HepG2 (cell line): Measurements from ENCODE around the gene SAMD4B. TPM values are rescaled to one million over a fixed set of nuclear protein-coding genes. Genes with fewer than 3 reads are reported as not detected.

Source experiments
- ATAC-seq: fragments of 200-7000 bp; cut with Tn5 transposase; 3 replicates; pipeline ENCODE4 v1.9.1; 2020; ENCODE audit warnings: mild to moderate bottlenecking, moderate library complexity
- BruUV-seq: library from RNA; stranded (reverse); fragments of 400-500 nt; replicated peaks from 2 replicates; lab custom pipeline; 2021; lab: Mats Ljungman, UMichigan
- CTCF ChIA-PET: fragments of 300-600 bp; formaldehyde crosslinking; extraction: SDS; loops from one replicate; lab custom pipeline; 2021; ENCODE audit warnings: low total read pairs, inconsistent platforms, low intra/inter-chr PET ratio; lab: Yijun Ruan, JAX
- POLR2A ChIA-PET: fragments of 350-600 bp; sonication (Branson Sonifier 250); formaldehyde crosslinking; loops from one replicate; lab custom pipeline; 2020; ENCODE audit warnings: antibody characterized with exemption, inconsistent platforms; lab: Yijun Ruan, JAX
- DNase-seq: peaks from one replicate; pipeline ENCODE4 v3.0.0-alpha.2; 2015; ENCODE audit warnings: low spot score
- FAIRE-seq: peaks from 3 replicates; lab custom pipeline; 2011; peaks lifted over from hg19 to GRCh38; lab: Jason Lieb, UNC
- H2AFZ ChIP-seq: one replicate; pipeline ENCODE4 v1.6.1; 2011; ENCODE audit warnings: low read length, inconsistent platforms
- H3K27ac ChIP-seq: fragments of 300-600 bp; 3 replicates; pipeline ENCODE4 v1.8.0; 2011; ENCODE audit warnings: mixed run types, mild to moderate bottlenecking, mixed read lengths, low read length, inconsistent platforms; ENCODE audit not compliant: insufficient read depth; ENCODE audit errors: extremely low read length
- H3K27me3 ChIP-seq, 2 experiments: fragments of 200-600 bp in 1 of 2; 2 replicates in 1 of 2; 3 replicates in 1 of 2; pipeline versions ENCODE4 v1.6.0 to v1.8.0; 2011; ENCODE audit warnings: low read length in 2 of 2, mild to moderate bottlenecking in 2 of 2, moderate library complexity in 2 of 2, inconsistent platforms in 1 of 2; ENCODE audit not compliant: insufficient read depth in 2 of 2, control insufficient read depth in 1 of 2
- H3K36me3 ChIP-seq, 2 experiments: fragments of 200-600 bp in 1 of 2; replicated peaks in 1 of 2; 2 replicates in 1 of 2; 3 replicates in 1 of 2; pipeline versions ENCODE4 v1.5.1 to v1.8.0; 2011; ENCODE audit warnings: low read length in 2 of 2, inconsistent platforms in 1 of 2; ENCODE audit not compliant: insufficient read depth in 2 of 2, control insufficient read depth in 1 of 2
- H3K4me1 ChIP-seq: 2 replicates; pipeline ENCODE4 v1.5.1; 2012; ENCODE audit warnings: low read length, inconsistent platforms; ENCODE audit not compliant: insufficient read depth
- H3K4me2 ChIP-seq: 2 replicates; pipeline ENCODE4 v1.6.0; 2011; ENCODE audit warnings: low read depth, low read length, inconsistent platforms
- H3K4me3 ChIP-seq, 3 experiments: fragments of 200-600 bp in 1 of 3; sonication (generic), shearing (Covaris generic) in 1 of 3; replicated peaks in 1 of 3; 2 replicates each; pipeline ENCODE4 v1.5.1; 2011 to 2016; ENCODE audit warnings: low read length in 3 of 3, inconsistent platforms in 2 of 3, low read depth in 2 of 3, mild to moderate bottlenecking in 2 of 3, control low read depth in 1 of 3, mixed read lengths in 1 of 3; ENCODE audit not compliant: insufficient read depth in 1 of 3
- H3K79me2 ChIP-seq: one replicate; pipeline ENCODE4 v1.6.1; 2011; ENCODE audit warnings: low read length, inconsistent platforms; ENCODE audit not compliant: insufficient read depth
- H3K9ac ChIP-seq: 2 replicates; pipeline ENCODE4 v1.6.0; 2011; ENCODE audit warnings: mild to moderate bottlenecking, low read depth, low read length, inconsistent platforms; ENCODE audit not compliant: insufficient read depth
- H3K9me3 ChIP-seq: 2 replicates; pipeline ENCODE4 v1.5.1; 2012; ENCODE audit warnings: mild to moderate bottlenecking, low read length
- H4K20me1 ChIP-seq: 2 replicates; pipeline ENCODE4 v1.6.0; 2011; ENCODE audit warnings: inconsistent platforms, mild to moderate bottlenecking, low read length, moderate library complexity; ENCODE audit not compliant: insufficient read depth
- BORCS8-MEF2B ChIP-seq: sonication (generic); formaldehyde crosslinking; IDR thresholded peaks from 2 replicates; pipeline ENCODE4 v1.8.0; 2022; ENCODE audit warnings: mild to moderate bottlenecking, missing genetic modification reagents
- SIN3B ChIP-seq: fragments of 150-350 bp; IDR thresholded peaks from 2 replicates; pipeline ENCODE4 v1.6.1; 2014; ENCODE audit warnings: low read length
- SIX4 ChIP-seq: sonication (generic); formaldehyde crosslinking; IDR thresholded peaks from 2 replicates; pipeline ENCODE4 v1.4.0; 2020; ENCODE audit warnings: missing genetic modification reagents
- SNRNP70 ChIP-seq: fragments of 200-400 bp; formaldehyde crosslinking; IDR thresholded peaks from 2 replicates; pipeline ENCODE4 v1.6.1; 2017; ENCODE audit warnings: mild to moderate bottlenecking, low read depth, low read length, moderate library complexity
- TRIM24 ChIP-seq: sonication (generic); formaldehyde crosslinking; IDR thresholded peaks from 2 replicates; pipeline ENCODE4 v1.8.0; 2022; ENCODE audit warnings: mild to moderate bottlenecking, missing genetic modification reagents
- ZBTB7A ChIP-seq: sonication (generic); formaldehyde crosslinking; IDR thresholded peaks from 2 replicates; pipeline ENCODE4 v1.8.0; 2022; ENCODE audit warnings: mild to moderate bottlenecking, missing genetic modification reagents
- ZNF264 ChIP-seq: sonication (generic); formaldehyde crosslinking; IDR thresholded peaks from 2 replicates; pipeline ENCODE4 v1.4.0; 2020; ENCODE audit warnings: missing genetic modification reagents
- ZNF589 ChIP-seq: sonication (generic); formaldehyde crosslinking; conservative IDR thresholded peaks from 2 replicates; pipeline ENCODE4 v1.8.0; 2022; ENCODE audit warnings: mild to moderate bottlenecking, moderate library complexity, missing genetic modification reagents
- ZNF629 ChIP-seq: sonication (generic); formaldehyde crosslinking; conservative IDR thresholded peaks from 2 replicates; pipeline ENCODE4 v1.5.0; 2020; ENCODE audit warnings: missing genetic modification reagents
- ZNF704 ChIP-seq: sonication (generic); formaldehyde crosslinking; IDR thresholded peaks from 2 replicates; pipeline ENCODE4 v1.8.1; 2023; ENCODE audit warnings: mild to moderate bottlenecking, inconsistent platforms, moderate library complexity, missing genetic modification reagents, borderline replicate concordance
- WGBS: methylation state at CpG from one replicate; pipeline ENCODE4 v1.1.6; 2017; ENCODE audit warnings: low lambda C conversion rate; 5-methylcytosine and 5-hydroxymethylcytosine counted together
- in situ Hi-C: cut with HindIII; loops from 2 replicates; pipeline ENCODE4 v1.10.0; 2017; ENCODE audit warnings: low pct_unique_long_range_greater_than_20kb; ENCODE audit not compliant: extremely low pct_ligation_motif_present
- intact Hi-C: fragments of 100-400 bp; cut with micrococcal nuclease; formaldehyde crosslinking; loops from one replicate; pipeline ENCODE4 v1.10.0; 2022; ENCODE audit not compliant: unreplicated experiment
- polyA plus RNA-seq, 8 experiments: library from polyadenylated mRNA; depleted of rRNA in 3 of 8; stranded (reverse) in 7 of 8; unstranded in 1 of 8; fragments of >200 nt; fragmentation: Illumina TruSeq in 4 of 8; extraction: Trizol in 4 of 8; gene quantifications; 2 replicates each; pipeline versions ENCODE4 v1.2.1 to v1.2.3, GENCODE V29; 2011 to 2016; ENCODE audit warnings: low read depth in 4 of 8, missing spikeins in 1 of 8, mixed read lengths in 1 of 8; ENCODE audit not compliant: insufficient read depth in 1 of 8
- total RNA-seq, 5 experiments: library from RNA; depleted of rRNA; stranded (reverse); fragments of >200 nt; fragmentation: Illumina TruSeq; extraction: Trizol; gene quantifications; 2 replicates each; pipeline ENCODE4 v1.2.3, GENCODE V29; 2016; ENCODE audit warnings: low read depth in 1 of 5

Gene SAMD4B
- total and polyA plus RNA-seq, 2 of the 13 experiments (the other 11 are each of a cell fraction or from before 2014, with no cell fraction given): 26.0 to 31.8 TPM

GRCh38 chr19:39333507-39333906, 8.7 kb upstream of the SAMD4B start:
- Histone ChIP-seq H3K79me2 (no peaks in the 10 kb centered on the region), H3K9me3 (no peaks in the 10 kb centered on the region), H4K20me1 (no peaks in the 10 kb centered on the region), H3K36me3 (no peaks in the 10 kb centered on the region), H3K27me3 (no peaks in the 10 kb centered on the region), H2AFZ (no peak overlapping the region), H3K4me2 (no peak overlapping the region), H3K9ac (no peak overlapping the region), H3K4me1 (peaks cover 55% of the 10 kb centered on the region), H3K4me3 (no peak overlapping the region), H3K27ac (no peak overlapping the region)
- BruUV-seq: no TSS peak
- intact Hi-C loops: no loop called here
- in situ Hi-C loops: no loop called here
- no peak for DNase-seq
- no peak for FAIRE-seq
- WGBS: 83% methylated on average over 6 of the region's 6 CpGs
- TF ChIP-seq SIX4 (CRISPR knock-in tag) (no peak), TRIM24 (CRISPR knock-in tag) (no peak), ZNF589 (CRISPR knock-in tag) (no peak), SNRNP70 (no peak), ZBTB7A (CRISPR knock-in tag) (no peak), ZNF629 (peak; percentile 80)
- no peak for ATAC-seq
- CTCF ChIA-PET: no interaction called here
- POLR2A ChIA-PET: no interaction called here

GRCh38 chr19:39334444-39334976, 7.7 kb upstream of the SAMD4B start:
- in situ Hi-C loops (no loop called here), intact Hi-C loops (no loop called here)
- H3K4me2 ChIP-seq: no peak overlapping the region
- no peak overlapping the region for H3K9ac ChIP-seq
- no peak overlapping the region for H3K27ac ChIP-seq
- H4K20me1 ChIP-seq: no peaks in the 10 kb centered on the region
- H3K9me3 ChIP-seq: no peaks in the 10 kb centered on the region
- TF ChIP-seq ZNF264 (CRISPR knock-in tag) (no peak), ZNF704 (CRISPR knock-in tag) (no peak), SIN3B (no peak), ZNF629 (peak; percentile 66), BORCS8-MEF2B (no peak)
- no peaks in the 10 kb centered on the region for H3K36me3 ChIP-seq
- no peak for FAIRE-seq
- ChIA-PET CTCF (no interaction called here), POLR2A (no interaction called here)
- no peaks in the 10 kb centered on the region for H3K79me2 ChIP-seq
- BruUV-seq: no TSS peak
- no peak for DNase-seq
- no peak overlapping the region for H3K4me3 ChIP-seq
- no peaks in the 10 kb centered on the region for H3K27me3 ChIP-seq
- 61% methylated on average over 5 of the region's 5 CpGs for WGBS
- H3K4me1 ChIP-seq: peaks cover 60% of the 10 kb centered on the region
- ATAC-seq: no peak
- H2AFZ ChIP-seq: no peak overlapping the region
